Common myeloid progenitor, CD34-positive (primary cell): ENCODE data around the gene TOMM40.

ENCODE experiments used
- CTCF ChIA-PET: fragments of 350-600 bp; sonication (Branson Sonifier 250); formaldehyde crosslinking; loops from one replicate; lab custom pipeline; 2021; ENCODE audit warnings: antibody characterized with exemption; lab: Charles Lee
- POLR2A ChIA-PET: fragments of 350-600 bp; sonication (Branson Sonifier 250); formaldehyde crosslinking; loops from one replicate; lab custom pipeline; 2021; ENCODE audit warnings: antibody characterized with exemption; lab: Charles Lee
- DNase-seq, 3 donors: peaks; one replicate each; pipeline versions ENCODE4 v3.0.0 to v3.0.0-alpha.2; 2013
- H3K27ac ChIP-seq, 2 experiments: 1 replicate in 1 of 2; 2 replicates in 1 of 2; pipeline ENCODE4 v1.7.0; 2013; ENCODE audit warnings: inconsistent platforms in 2 of 2, low read length in 2 of 2, mild to moderate bottlenecking in 2 of 2, low read depth in 1 of 2, moderate library complexity in 1 of 2; ENCODE audit not compliant: severe bottlenecking in 2 of 2, insufficient read depth in 1 of 2, poor library complexity in 1 of 2
- H3K27me3 ChIP-seq, 5 experiments: replicated peaks in 2 of 5; 1 replicate in 3 of 5; 2 replicates in 2 of 5; pipeline versions ENCODE4 v1.6.1 to v1.7.0; 2013; ENCODE audit warnings: low read length in 4 of 5, mild to moderate bottlenecking in 2 of 5, moderate library complexity in 2 of 5, inconsistent platforms in 1 of 5; ENCODE audit not compliant: insufficient read depth in 5 of 5, control insufficient read depth in 4 of 5
- H3K36me3 ChIP-seq, 4 experiments: 1 replicate in 2 of 4; 2 replicates in 2 of 4; pipeline versions ENCODE4 v1.6.1 to v1.7.0; 2013; ENCODE audit warnings: low read length in 3 of 4, control low read depth in 1 of 4, mild to moderate bottlenecking in 1 of 4; ENCODE audit not compliant: control insufficient read depth in 4 of 4, insufficient read depth in 4 of 4
- H3K4me1 ChIP-seq, 4 experiments: 1 replicate in 3 of 4; 2 replicates in 1 of 4; pipeline versions ENCODE4 v1.6.1 to v1.7.1; 2013; ENCODE audit warnings: low read length in 3 of 4, mild to moderate bottlenecking in 3 of 4, control low read depth in 1 of 4, inconsistent platforms in 1 of 4, moderate library complexity in 1 of 4; ENCODE audit not compliant: control insufficient read depth in 4 of 4, insufficient read depth in 4 of 4; ENCODE audit errors: control extremely low read depth in 1 of 4
- H3K4me3 ChIP-seq, 7 experiments: 1 replicate in 4 of 7; 2 replicates in 3 of 7; pipeline versions ENCODE4 v1.5.1 to v1.7.0; 2013; ENCODE audit warnings: mild to moderate bottlenecking in 7 of 7, low read length in 6 of 7, moderate library complexity in 6 of 7, inconsistent platforms in 2 of 7, low read depth in 2 of 7, control low read depth in 1 of 7; ENCODE audit not compliant: insufficient read depth in 4 of 7, control insufficient read depth in 1 of 7; ENCODE audit errors: extremely low read depth in 1 of 7
- H3K9me3 ChIP-seq, 5 experiments: 1 replicate in 4 of 5; 2 replicates in 1 of 5; pipeline versions ENCODE4 v1.6.1 to v1.7.1; 2013; ENCODE audit warnings: low read length in 4 of 5, mild to moderate bottlenecking in 2 of 5, inconsistent platforms in 1 of 5, low read depth in 1 of 5, moderate library complexity in 1 of 5; ENCODE audit not compliant: control insufficient read depth in 4 of 5, insufficient read depth in 2 of 5; ENCODE audit errors: control extremely low read depth in 1 of 5
- WGBS: methylation state at CpG from one replicate; pipeline ENCODE4 v1.1.5; 2013; ENCODE audit not compliant: insufficient coverage; 5-methylcytosine and 5-hydroxymethylcytosine counted together

Gene TOMM40

GRCh38 chr19:44869733-44870470 lies 21.2 kb upstream of the TOMM40 start:
- Histone ChIP-seq H3K27ac (no peak overlapping the region), H3K36me3 (peaks cover 2 to 51% (median 34%) of the 10 kb centered on the region in 4 experiments), H3K27me3 (no peaks in the 10 kb centered on the region), H3K4me1 (peaks cover 0 to 23% (median 12%) of the 10 kb centered on the region in 4 experiments), H3K9me3 (no peaks in the 10 kb centered on the region), H3K4me3 (peak overlapping the region in 1 of 7 experiments; percentile 6)
- 19% methylated on average over 6 of the region's 13 CpGs for WGBS
- CTCF ChIA-PET: interaction anchor here (1.0 to 4.0 kb wide), 4 partner anchors 12 to 24 kb away, joined by 4 to 16 read pairs (median 6); partner anchors contain the start of gene NECTIN2
- POLR2A ChIA-PET: interaction anchor here (0.7 to 0.8 kb wide), 4 partner anchors 17 to 62 kb away, joined by 3 to 7 read pairs (median 4); partner anchors contain the start of gene NECTIN2
- peak in 2 of 3 donors; percentile 74 to 75 for DNase-seq

- peaks cover 1 to 27% (median 19%) of the 10 kb centered on the region in 4 experiments for H3K4me1 ChIP-seq
- CTCF ChIA-PET: interaction anchor here (0.6 to 4.0 kb wide), 3 partner anchors 13 to 176 kb away, joined by 3 to 16 read pairs (median 4); no protein-coding TSS in a partner anchor
- H3K27ac ChIP-seq: no peak overlapping the region
- H3K9me3 ChIP-seq: no peaks in the 10 kb centered on the region
- no peak for DNase-seq
- H3K36me3 ChIP-seq: peaks cover 2 to 55% (median 44%) of the 10 kb centered on the region in 4 experiments
- no peak overlapping the region for H3K4me3 ChIP-seq
- H3K27me3 ChIP-seq: no peaks in the 10 kb centered on the region
- POLR2A ChIA-PET: no interaction called here
- WGBS: 98% methylated on average over 12 of the region's 14 CpGs
Measured at GRCh38 chr19:44871809-44872208, 19.2 kb upstream of the TOMM40 start.

GRCh38 chr19:44872661-44873060 lies 18.4 kb upstream of the TOMM40 start:
- Histone ChIP-seq H3K36me3 (peaks cover 2 to 51% (median 41%) of the 10 kb centered on the region in 4 experiments), H3K9me3 (no peaks in the 10 kb centered on the region)
- CTCF ChIA-PET: interaction anchor here (0.8 to 4.0 kb wide), 5 partner anchors 14 to 24 kb away, joined by 3 to 16 read pairs (median 3); no protein-coding TSS in a partner anchor

GRCh38 chr19:44874317-44874716 lies 16.7 kb upstream of the TOMM40 start:
- no peak overlapping the region for H3K27ac ChIP-seq
- ChIA-PET POLR2A (interaction anchor here (0.5 kb wide), 1 partner anchor 10 kb away, joined by 3 read pairs; no protein-coding TSS in a partner anchor), CTCF (interaction anchor here (1.5 kb wide), 2 partner anchors 10 to 90 kb away, joined by 3 to 5 read pairs; no protein-coding TSS in a partner anchor)
- H3K27me3 ChIP-seq: no peaks in the 10 kb centered on the region
- no peak for DNase-seq
- no peak overlapping the region for H3K4me3 ChIP-seq
- WGBS: 95% methylated on average over 16 of the region's 16 CpGs
- peaks cover 2 to 58% (median 48%) of the 10 kb centered on the region in 4 experiments for H3K36me3 ChIP-seq
- H3K9me3 ChIP-seq: no peaks in the 10 kb centered on the region
- H3K4me1 ChIP-seq: peaks cover 5 to 28% (median 25%) of the 10 kb centered on the region in 4 experiments

More at GRCh38 chr19:44872661-44873060, 18.4 kb upstream of the TOMM40 start:
- no peak overlapping the region for H3K4me3 ChIP-seq
- H3K4me1 ChIP-seq: peaks cover 5 to 32% (median 28%) of the 10 kb centered on the region in 4 experiments
- WGBS: 78% methylated on average over 3 of the region's 4 CpGs
- DNase-seq: no peak
- POLR2A ChIA-PET: no interaction called here
- H3K27me3 ChIP-seq: no peaks in the 10 kb centered on the region
- H3K27ac ChIP-seq: no peak overlapping the region

GRCh38 chr19:44875666-44876451 lies 15.2 kb upstream of the TOMM40 start:
- no peaks in the 10 kb centered on the region for H3K9me3 ChIP-seq
- H3K27me3 ChIP-seq: no peaks in the 10 kb centered on the region
- ChIA-PET CTCF (interaction anchor here (0.6 kb wide), 1 partner anchor 341 kb away, joined by 3 read pairs; no protein-coding TSS in a partner anchor), POLR2A (interaction anchor here (1.2 kb wide), 1 partner anchor 19 kb away, joined by 3 read pairs; no protein-coding TSS in a partner anchor)
- no peak overlapping the region for H3K27ac ChIP-seq
- DNase-seq: no peak
- H3K36me3 ChIP-seq: peaks cover 2 to 61% (median 49%) of the 10 kb centered on the region in 4 experiments
- 93% methylated on average over 19 of the region's 22 CpGs for WGBS
- H3K4me1 ChIP-seq: peaks cover 5 to 19% (median 17%) of the 10 kb centered on the region in 4 experiments
- no peak overlapping the region for H3K4me3 ChIP-seq

GRCh38 chr19:44876930-44877535 lies 14.0 kb upstream of the TOMM40 start:
- H3K27me3 ChIP-seq: no peaks in the 10 kb centered on the region
- peak in 2 of 3 donors; percentile 61 to 73 for DNase-seq
- H3K4me1 ChIP-seq: peaks cover 5 to 19% (median 17%) of the 10 kb centered on the region in 4 experiments
- ChIA-PET CTCF (interaction anchor here (0.6 to 0.7 kb wide), 2 partner anchors 10 to 342 kb away, joined by 3 read pairs; no protein-coding TSS in a partner anchor), POLR2A (interaction anchor here (0.7 to 1.2 kb wide), 3 partner anchors 20 to 192 kb away, joined by 3 read pairs; no protein-coding TSS in a partner anchor)
- H3K27ac ChIP-seq: peak overlapping the region in 1 of 2 experiments; percentile 38
- peaks cover 2 to 56% (median 47%) of the 10 kb centered on the region in 4 experiments for H3K36me3 ChIP-seq
- H3K9me3 ChIP-seq: no peaks in the 10 kb centered on the region
- 43% methylated on average over 2 of the region's 5 CpGs for WGBS
- peak overlapping the region in 1 of 7 experiments; percentile 8 for H3K4me3 ChIP-seq
